SK-N-SH (cell line): ENCODE measurements around the gene TM2D3. TPM values are rescaled to one million over a fixed set of nuclear protein-coding genes. Genes with fewer than 3 reads are reported as not detected.

ENCODE experiments used
- CTCF ChIA-PET: fragments of 300-600, 350-600 bp; formaldehyde crosslinking; extraction: SDS; loops from one replicate; lab custom pipeline; 2021; lab: Yijun Ruan, JAX
- POLR2A ChIA-PET: fragments of 350-600 bp; sonication (Branson Sonifier 250); formaldehyde crosslinking; extraction: SDS; loops from one replicate; lab custom pipeline; 2020; ENCODE audit warnings: antibody characterized with exemption, inconsistent platforms; lab: Yijun Ruan, JAX
- DNase-seq: peaks from one replicate; pipeline ENCODE4 v3.0.0; 2012
- H2AFZ ChIP-seq: fragments of 200-600 bp; sonication (generic); 2 replicates; pipeline ENCODE4 v1.8.1; 2016; ENCODE audit warnings: antibody characterized with exemption, mild to moderate bottlenecking, low read depth
- H3F3A ChIP-seq: fragments of 200-600 bp; sonication (generic); replicated peaks from 2 replicates; pipeline ENCODE3; 2016; ENCODE audit warnings: antibody characterized with exemption, mild to moderate bottlenecking; ENCODE audit not compliant: insufficient read depth
- H3K27ac ChIP-seq, 2 experiments: fragments of 200-500 bp in 1 of 2; fragments of 200-600 bp in 1 of 2; sonication (Bioruptor generic) in 1 of 2; sonication (generic), shearing (Covaris generic) in 1 of 2; 2 replicates each; pipeline versions ENCODE4 v1.5.1 to v1.6.1; 2014 to 2016; ENCODE audit warnings: low read depth in 2 of 2, inconsistent platforms in 1 of 2, low read length in 1 of 2, mild to moderate bottlenecking in 1 of 2, mixed read lengths in 1 of 2
- H3K27me3 ChIP-seq: fragments of 200-600 bp; sonication (generic), shearing (Covaris generic); 2 replicates; pipeline ENCODE4 v1.6.1; 2016; ENCODE audit warnings: mixed run types; ENCODE audit not compliant: insufficient read depth
- H3K36me3 ChIP-seq, 2 experiments: fragments of 200-500 bp in 1 of 2; fragments of 200-600 bp in 1 of 2; sonication (Bioruptor generic) in 1 of 2; sonication (generic) in 1 of 2; replicated peaks in 1 of 2; 2 replicates each; pipeline versions ENCODE3 to v1.5.1; 2014 to 2016; ENCODE audit warnings: low read length in 1 of 2, mild to moderate bottlenecking in 1 of 2; ENCODE audit not compliant: insufficient read depth in 2 of 2, control insufficient read depth in 1 of 2
- H3K4me1 ChIP-seq, 2 experiments: fragments of 200-500 bp in 1 of 2; fragments of 200-600 bp in 1 of 2; sonication (Bioruptor generic) in 1 of 2; sonication (generic), shearing (Covaris generic) in 1 of 2; 2 replicates each; pipeline versions ENCODE4 v1.5.1 to v1.6.1; 2014 to 2016; ENCODE audit warnings: low read depth in 1 of 2, low read length in 1 of 2, mixed run types in 1 of 2; ENCODE audit not compliant: insufficient read depth in 2 of 2, control insufficient read depth in 1 of 2
- H3K4me2 ChIP-seq: fragments of 200-600 bp; sonication (generic), shearing (Covaris generic); 2 replicates; pipeline ENCODE4 v1.6.1; 2017; ENCODE audit warnings: mixed run types
- H3K4me3 ChIP-seq, 2 experiments: fragments of 200-500 bp in 1 of 2; fragments of 200-600 bp in 1 of 2; sonication (Bioruptor generic) in 1 of 2; sonication (generic), shearing (Covaris generic) in 1 of 2; 2 replicates each; pipeline versions ENCODE4 v1.5.1 to v1.8.1; 2014 to 2016; ENCODE audit warnings: low read depth in 2 of 2, inconsistent platforms in 1 of 2, low read length in 1 of 2, mild to moderate bottlenecking in 1 of 2, mixed read lengths in 1 of 2, moderate library complexity in 1 of 2
- H3K79me2 ChIP-seq: fragments of 200-600 bp; sonication (generic); 2 replicates; pipeline ENCODE4 v1.8.1; 2017; ENCODE audit warnings: mild to moderate bottlenecking; ENCODE audit not compliant: insufficient read depth
- H3K9ac ChIP-seq: fragments of 200-600 bp; sonication (generic); 2 replicates; pipeline ENCODE4 v1.6.1; 2017; ENCODE audit warnings: mixed run types
- H3K9me2 ChIP-seq: fragments of 200-600 bp; sonication (generic); 2 replicates; pipeline ENCODE4 v1.6.1; 2017; ENCODE audit warnings: mixed run types
- H3K9me3 ChIP-seq: fragments of 200-600 bp; sonication (generic); 2 replicates; pipeline ENCODE4 v1.6.1; 2017; ENCODE audit warnings: mixed run types, mild to moderate bottlenecking, moderate library complexity
- H4K20me1 ChIP-seq: fragments of 200-600 bp; sonication (generic); 2 replicates; pipeline ENCODE4 v1.6.1; 2017; ENCODE audit warnings: mild to moderate bottlenecking, mixed run types; ENCODE audit not compliant: insufficient read depth
- EP300 ChIP-seq, 2 experiments: IDR thresholded peaks; 2 replicates each; pipeline versions ENCODE4 v1.4.0 to v1.6.1; 2012; ENCODE audit warnings: borderline replicate concordance in 1 of 2, low read depth in 1 of 2, low read length in 1 of 2
- FOSL2 ChIP-seq: IDR thresholded peaks from 2 replicates; pipeline ENCODE4 v1.4.0; 2012; ENCODE audit warnings: low read depth, mild to moderate bottlenecking, moderate library complexity, borderline replicate concordance
- FOXJ3 ChIP-seq: sonication (generic); formaldehyde crosslinking; IDR thresholded peaks from 2 replicates; pipeline ENCODE4 v1.5.1; 2020; ENCODE audit warnings: mild to moderate bottlenecking, missing genetic modification reagents
- GABPA ChIP-seq: IDR thresholded peaks from 2 replicates; pipeline ENCODE4 v1.4.0; 2012; ENCODE audit warnings: low read depth, mild to moderate bottlenecking
- GATA2 ChIP-seq: sonication (generic); formaldehyde crosslinking; IDR thresholded peaks from 2 replicates; pipeline ENCODE4 v1.5.0; 2020; ENCODE audit warnings: mild to moderate bottlenecking, missing genetic modification reagents
- JUND ChIP-seq: IDR thresholded peaks from 2 replicates; pipeline ENCODE4 v1.4.0; 2012
- MEF2A ChIP-seq: IDR thresholded peaks from 2 replicates; pipeline ENCODE4 v1.4.0; 2012; ENCODE audit warnings: low read depth, borderline replicate concordance
- MXI1 ChIP-seq: IDR thresholded peaks from 2 replicates; pipeline ENCODE4 v1.6.1; 2012; ENCODE audit warnings: mild to moderate bottlenecking, low read depth, low read length, improper control_type of control experiment
- PBX3 ChIP-seq: IDR thresholded peaks from 2 replicates; pipeline ENCODE4; 2012
- POLR2AphosphoS5 ChIP-seq: IDR thresholded peaks from 2 replicates; pipeline ENCODE4 v1.6.1; 2012; ENCODE audit warnings: low read depth, low read length
- RCOR1 ChIP-seq: fragments of 150-350 bp; IDR thresholded peaks from 2 replicates; pipeline ENCODE4 v1.6.1; 2017; ENCODE audit warnings: antibody characterized with exemption, low read length
- REST ChIP-seq: IDR thresholded peaks from 2 replicates; pipeline ENCODE4 v1.6.1; 2012; ENCODE audit warnings: mild to moderate bottlenecking, low read depth, low read length, moderate library complexity
- RFX5 ChIP-seq: IDR thresholded peaks from 2 replicates; pipeline ENCODE4 v1.6.1; 2012; ENCODE audit warnings: mild to moderate bottlenecking, improper control_type of control experiment, low read length
- RXRA ChIP-seq: IDR thresholded peaks from 2 replicates; pipeline ENCODE4 v1.4.0; 2012; ENCODE audit warnings: low read depth, mild to moderate bottlenecking, borderline replicate concordance
- SIN3A ChIP-seq: IDR thresholded peaks from 2 replicates; pipeline ENCODE4 v1.6.1; 2012; ENCODE audit warnings: low read depth, mild to moderate bottlenecking, low read length, moderate library complexity, borderline replicate concordance
- SMC3 ChIP-seq: IDR thresholded peaks from 2 replicates; pipeline ENCODE4 v1.6.1; 2012; ENCODE audit warnings: low read depth, low read length, improper control_type of control experiment
- TEAD4 ChIP-seq: IDR thresholded peaks from 2 replicates; pipeline ENCODE4 v1.4.0; 2012; ENCODE audit warnings: mild to moderate bottlenecking, borderline replicate concordance; ENCODE audit not compliant: insufficient read depth
- WGBS: methylation state at CpG from one replicate; pipeline ENCODE4 v1.1.6; 2017; ENCODE audit warnings: low lambda C conversion rate; 5-methylcytosine and 5-hydroxymethylcytosine counted together
- polyA plus RNA-seq, 3 experiments: library from polyadenylated mRNA; depleted of rRNA; stranded (reverse); fragments of >200 nt; gene quantifications; 2 replicates each; pipeline ENCODE4 v1.2.3, GENCODE V29; 2012
- TF ChIP-seq, protein P1 (sequence below): fragments of 150-350 bp; IDR thresholded peaks from 2 replicates; pipeline ENCODE4 v1.6.1; 2017; ENCODE audit warnings: antibody characterized with exemption, low read length, low read depth, borderline replicate concordance
- TF ChIP-seq, protein P2 (sequence below): IDR thresholded peaks from 2 replicates; pipeline ENCODE4 v1.4.0; 2012; ENCODE audit warnings: low read depth

Gene TM2D3
- polyA plus RNA-seq, 1 of the 3 experiments (the other 2 are of a cell fraction), result 73.3 TPM

GRCh38 chr15:101599091-101599490 is 53.1 kb downstream of the TM2D3 start:
- Histone ChIP-seq H3K9ac (no peak overlapping the region), H3K79me2 (no peaks in the 10 kb centered on the region), H3K27ac (no peak overlapping the region), H3K4me3 (no peak overlapping the region), H3K9me3 (no peaks in the 10 kb centered on the region), H3K36me3 (no peaks in the 10 kb centered on the region), H4K20me1 (no peaks in the 10 kb centered on the region), H3F3A (no peaks in the 10 kb centered on the region), H3K27me3 (no peaks in the 10 kb centered on the region), H3K4me2 (no peak overlapping the region), H3K9me2 (no peaks in the 10 kb centered on the region), H2AFZ (no peak overlapping the region), H3K4me1 (no peaks in the 10 kb centered on the region)
- POLR2A ChIA-PET, result no interaction called here
- WGBS, result 68% methylated on average over 3 of the region's 3 CpGs
- TF ChIP-seq EP300 (IDR thresholded peaks at IDR 0.05; ENCODE audit: borderline replicate concordance in 1 of 2, low read depth in 1 of 2, low read length in 1 of 2) (no peak), MEF2A (no peak), FOXJ3 (CRISPR knock-in tag) (no peak), GABPA (no peak), FOSL2 (no peak), POLR2AphosphoS5 (no peak), REST (no peak), RCOR1 (no peak), SIN3A (no peak), PBX3 (no peak), SMC3 (no peak), MXI1 (no peak), RFX5 (no peak), JUND (no peak), RXRA (no peak), TEAD4 (no peak), GATA2 (CRISPR knock-in tag) (no peak)
- TF ChIP-seq, protein P1, sequence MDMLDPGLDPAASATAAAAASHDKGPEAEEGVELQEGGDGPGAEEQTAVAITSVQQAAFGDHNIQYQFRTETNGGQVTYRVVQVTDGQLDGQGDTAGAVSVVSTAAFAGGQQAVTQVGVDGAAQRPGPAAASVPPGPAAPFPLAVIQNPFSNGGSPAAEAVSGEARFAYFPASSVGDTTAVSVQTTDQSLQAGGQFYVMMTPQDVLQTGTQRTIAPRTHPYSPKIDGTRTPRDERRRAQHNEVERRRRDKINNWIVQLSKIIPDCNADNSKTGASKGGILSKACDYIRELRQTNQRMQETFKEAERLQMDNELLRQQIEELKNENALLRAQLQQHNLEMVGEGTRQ, result no peak
- TF ChIP-seq, protein P2, sequence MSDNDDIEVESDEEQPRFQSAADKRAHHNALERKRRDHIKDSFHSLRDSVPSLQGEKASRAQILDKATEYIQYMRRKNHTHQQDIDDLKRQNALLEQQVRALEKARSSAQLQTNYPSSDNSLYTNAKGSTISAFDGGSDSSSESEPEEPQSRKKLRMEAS, result no peak
- no peak for DNase-seq
- CTCF ChIA-PET, result interaction anchor here (1.4 kb wide), 1 partner anchor 13 kb away, joined by 4 read pairs; no protein-coding TSS in a partner anchor
